GM23338 (cell line): ENCODE data around the gene PXK. TPM values are rescaled to one million over a fixed set of nuclear protein-coding genes. Genes with fewer than 3 reads are reported as not detected.

Experiments used
- ATAC-seq: fragments of 200-7000 bp; cut with Tn5 transposase; 3 replicates; pipeline ENCODE4 v1.9.1; 2020
- DNase-seq: peaks from one replicate; pipeline ENCODE4 v3.0.0-alpha.2; 2015; ENCODE audit warnings: low spot score
- H2AFZ ChIP-seq: fragments of 200-600 bp; sonication (generic); 2 replicates; pipeline ENCODE4 v1.8.0; 2016; ENCODE audit warnings: antibody characterized with exemption, mild to moderate bottlenecking, moderate library complexity
- H3F3A ChIP-seq: fragments of 200-600 bp; sonication (generic); replicated peaks from 2 replicates; pipeline ENCODE4 v1.8.0; 2017; ENCODE audit warnings: antibody characterized with exemption, mixed run types, low read depth
- H3K27ac ChIP-seq: fragments of 200-600 bp; sonication (generic); 2 replicates; pipeline ENCODE4 v1.6.1; 2016; ENCODE audit warnings: low read depth
- H3K27me3 ChIP-seq: fragments of 200-600 bp; sonication (generic); 2 replicates; pipeline ENCODE4 v1.8.0; 2016; ENCODE audit warnings: mild to moderate bottlenecking, mixed run types, moderate library complexity; ENCODE audit not compliant: insufficient read depth
- H3K36me3 ChIP-seq: fragments of 200-600 bp; sonication (generic); 2 replicates; pipeline ENCODE4 v1.8.0; 2016; ENCODE audit warnings: mild to moderate bottlenecking; ENCODE audit not compliant: insufficient read depth
- H3K4me1 ChIP-seq: fragments of 200-600 bp; sonication (generic); 2 replicates; pipeline ENCODE4 v1.8.0; 2016; ENCODE audit warnings: mild to moderate bottlenecking, moderate library complexity; ENCODE audit not compliant: insufficient read depth
- H3K4me2 ChIP-seq: fragments of 200-600 bp; sonication (generic); 2 replicates; pipeline ENCODE4 v1.7.1; 2017; ENCODE audit warnings: mixed run types
- H3K4me3 ChIP-seq: fragments of 200-600 bp; sonication (generic); 2 replicates; pipeline ENCODE4 v1.6.1; 2016; ENCODE audit warnings: mixed run types
- H3K79me2 ChIP-seq: fragments of 200-600 bp; sonication (generic); replicated peaks from 2 replicates; pipeline ENCODE4 v1.8.0; 2017; ENCODE audit warnings: mild to moderate bottlenecking; ENCODE audit not compliant: insufficient read depth
- H3K9me2 ChIP-seq: fragments of 200-600 bp; sonication (generic); 2 replicates; pipeline ENCODE4 v1.8.0; 2017; ENCODE audit not compliant: insufficient read depth
- H4K20me1 ChIP-seq: fragments of 200-600 bp; sonication (generic); replicated peaks from 2 replicates; pipeline ENCODE4 v1.8.0; 2017; ENCODE audit warnings: mild to moderate bottlenecking; ENCODE audit not compliant: insufficient read depth
- H3K27ac Mint-ChIP-seq: 2 replicates; pipeline ENCODE4 v1.8.0; 2020; ENCODE audit warnings: inconsistent platforms, mild to moderate bottlenecking, moderate library complexity, mixed read lengths
- H3K27me3 Mint-ChIP-seq: 3 replicates; pipeline ENCODE4 v1.8.0; 2022; ENCODE audit warnings: low read depth, mild to moderate bottlenecking, moderate library complexity, mixed read lengths, inconsistent platforms; ENCODE audit not compliant: insufficient read depth, poor library complexity
- H3K36me3 Mint-ChIP-seq: 3 replicates; pipeline ENCODE4 v1.8.0; 2021; ENCODE audit warnings: low read depth, mild to moderate bottlenecking, inconsistent platforms, moderate library complexity, mixed read lengths
- H3K4me1 Mint-ChIP-seq: 3 replicates; pipeline ENCODE4 v1.8.0; 2020; ENCODE audit warnings: mild to moderate bottlenecking, inconsistent platforms, mixed read lengths
- H3K4me3 Mint-ChIP-seq: 3 replicates; pipeline ENCODE4 v1.8.0; 2021; ENCODE audit warnings: moderate library complexity, mild to moderate bottlenecking, inconsistent platforms, mixed read lengths
- H3K9me3 Mint-ChIP-seq: 3 replicates; pipeline ENCODE4 v1.8.0; 2020; ENCODE audit warnings: moderate library complexity, mild to moderate bottlenecking, inconsistent platforms, mixed read lengths
- CREB1 ChIP-seq: fragments of 250-450 bp; sonication (Bioruptor Pico); IDR thresholded peaks from 2 replicates; pipeline ENCODE4 v1.5.0; 2020; ENCODE audit warnings: low read depth, mild to moderate bottlenecking, moderate library complexity
- CTCF ChIP-seq, 2 experiments: fragments of 200-600 bp in 1 of 2; sonication (generic) in 1 of 2; conservative IDR thresholded peaks; 2 replicates each; pipeline versions ENCODE4 v1.5.1 to v1.6.1; 2016 to 2017; ENCODE audit warnings: antibody characterized with exemption in 2 of 2, low read depth in 2 of 2, mild to moderate bottlenecking in 2 of 2, moderate library complexity in 1 of 2
- ETS1 ChIP-seq: IDR thresholded peaks from 2 replicates; pipeline ENCODE4 v1.6.1; 2016; ENCODE audit warnings: antibody characterized with exemption
- EZH2 ChIP-seq: fragments of 200-600 bp; sonication (generic); IDR thresholded peaks from one replicate; pipeline ENCODE4 v1.8.0; 2017; ENCODE audit warnings: antibody characterized with exemption, mild to moderate bottlenecking, low read depth; ENCODE audit not compliant: unreplicated experiment
- EZH2phosphoT487 ChIP-seq: fragments of 200-600 bp; sonication (generic); IDR thresholded peaks from one replicate; pipeline ENCODE4 v1.8.1; 2018; ENCODE audit warnings: antibody characterized with exemption; ENCODE audit not compliant: unreplicated experiment
- JUNB ChIP-seq: IDR thresholded peaks from one replicate; pipeline ENCODE4 v1.6.1; 2016; ENCODE audit warnings: antibody characterized with exemption; ENCODE audit not compliant: unreplicated experiment
- NANOG ChIP-seq: IDR thresholded peaks from 2 replicates; pipeline ENCODE4 v1.6.1; 2016; ENCODE audit warnings: antibody characterized with exemption, borderline replicate concordance
- POLR2AphosphoS5 ChIP-seq: IDR thresholded peaks from 2 replicates; pipeline ENCODE4 v1.6.1; 2016; ENCODE audit warnings: antibody characterized with exemption, low read depth
- REST ChIP-seq: IDR thresholded peaks from one replicate; pipeline ENCODE4 v1.6.1; 2018; ENCODE audit warnings: antibody characterized with exemption; ENCODE audit not compliant: unreplicated experiment
- STAT1 ChIP-seq: IDR thresholded peaks from one replicate; pipeline ENCODE4 v1.6.1; 2016; ENCODE audit warnings: antibody characterized with exemption; ENCODE audit not compliant: unreplicated experiment
- ZNF114 ChIP-seq: fragments of 250-450 bp; sonication (Bioruptor Pico); IDR thresholded peaks from 2 replicates; pipeline ENCODE4 v1.5.0; 2020; ENCODE audit warnings: mild to moderate bottlenecking, moderate library complexity
- ZNF331 ChIP-seq: fragments of 250-450 bp; sonication (Bioruptor Pico); IDR thresholded peaks from 2 replicates; pipeline ENCODE4 v1.5.0; 2020; ENCODE audit warnings: low read depth, mild to moderate bottlenecking, moderate library complexity
- ZNF462 ChIP-seq: fragments of 250-450 bp; sonication (Bioruptor Pico); IDR thresholded peaks from 2 replicates; pipeline ENCODE4 v1.5.0; 2020; ENCODE audit warnings: mild to moderate bottlenecking, moderate library complexity
- polyA plus RNA-seq: library from polyadenylated mRNA; unstranded; fragments of >200 nt; fragmentation: Nextera tagmentation; extraction: Ambion mirVana; gene quantifications from 2 replicates; pipeline ENCODE4 v1.2.1, GENCODE V29; 2016
- total RNA-seq: library from RNA; depleted of rRNA; stranded (reverse); fragments of >200 nt; shearing (Covaris generic); gene quantifications from 2 replicates; pipeline ENCODE4 v1.2.3, GENCODE V29; 2014

The PXK gene
- total and polyA plus RNA-seq, 2 experiments from 2014 or later, result 6.4 to 6.5 TPM

GRCh38 chr3:58474348-58474911, 141.7 kb downstream of the PXK start:
- no peak overlapping the region for H3K4me2 ChIP-seq
- H3K27me3 ChIP-seq, result no peaks in the 10 kb centered on the region
- H3K36me3 ChIP-seq, result no peaks in the 10 kb centered on the region
- H3K4me3 ChIP-seq, result no peak overlapping the region
- Mint-ChIP-seq H3K9me3 (no peaks in the 10 kb centered on the region), H3K4me3 (no peak overlapping the region), H3K27me3 (peaks cover 5% of the 10 kb centered on the region), H3K4me1 (peaks cover 16% of the 10 kb centered on the region), H3K36me3 (no peaks in the 10 kb centered on the region), H3K27ac (no peak overlapping the region)
- peaks cover 10% of the 10 kb centered on the region for H3K4me1 ChIP-seq
- no peak overlapping the region; the same call in 1 of the 2 replicates for H2AFZ ChIP-seq
- no peaks in the 10 kb centered on the region for H3F3A ChIP-seq
- no peaks in the 10 kb centered on the region for H4K20me1 ChIP-seq
- H3K9me2 ChIP-seq, result no peaks in the 10 kb centered on the region
- no peak for TF ChIP-seq ZNF114 (CRISPR knock-in tag)
- no peak for TF ChIP-seq ZNF462 (CRISPR knock-in tag)
- no peak for TF ChIP-seq REST
- TF ChIP-seq STAT1, result no peak
- TF ChIP-seq CTCF (conservative IDR thresholded peaks at IDR 0.05; ENCODE audit: low read depth in 2 of 2), result no peak
- no peak for TF ChIP-seq JUNB
- TF ChIP-seq NANOG, result no peak
- TF ChIP-seq ZNF331, result no peak
- TF ChIP-seq EZH2, result no peak
- TF ChIP-seq POLR2AphosphoS5, result no peak
- no peak for TF ChIP-seq EZH2phosphoT487
- no peak for TF ChIP-seq CREB1 (CRISPR knock-in tag)
- no peak for TF ChIP-seq ETS1
- DNase-seq (peak; percentile 19), ATAC-seq (no peak)
- no peaks in the 10 kb centered on the region for H3K79me2 ChIP-seq
- H3K27ac ChIP-seq, result no peak overlapping the region
